Cardiac fibroblast (primary cell): Measurements from ENCODE around the gene XPO5.

ENCODE experiments used
- DNase-seq, 2 donors: peaks; one replicate each; pipeline versions ENCODE4 v3.0.0 to v3.0.0-alpha.2; 2010; ENCODE audit warnings: low read depth in 2 of 2
- H3K4me3 ChIP-seq, 2 donors: replicated peaks in 1 of 2; 1 replicate in 1 of 2; 2 replicates in 1 of 2; pipeline ENCODE4 v1.5.1; 2011; ENCODE audit warnings: low read depth in 2 of 2, low read length in 2 of 2, mild to moderate bottlenecking in 2 of 2, moderate library complexity in 1 of 2
- CTCF ChIP-seq: IDR thresholded peaks from one replicate; pipeline ENCODE4 v1.5.1; 2011; ENCODE audit warnings: low read depth, mild to moderate bottlenecking, low read length, inconsistent platforms

XPO5 gene

GRCh38 chr6:43621078-43621835 is 45.4 kb upstream of the XPO5 start:
- no peak overlapping the region for H3K4me3 ChIP-seq
- no peak for TF ChIP-seq CTCF
- no peak for DNase-seq

DNA sequence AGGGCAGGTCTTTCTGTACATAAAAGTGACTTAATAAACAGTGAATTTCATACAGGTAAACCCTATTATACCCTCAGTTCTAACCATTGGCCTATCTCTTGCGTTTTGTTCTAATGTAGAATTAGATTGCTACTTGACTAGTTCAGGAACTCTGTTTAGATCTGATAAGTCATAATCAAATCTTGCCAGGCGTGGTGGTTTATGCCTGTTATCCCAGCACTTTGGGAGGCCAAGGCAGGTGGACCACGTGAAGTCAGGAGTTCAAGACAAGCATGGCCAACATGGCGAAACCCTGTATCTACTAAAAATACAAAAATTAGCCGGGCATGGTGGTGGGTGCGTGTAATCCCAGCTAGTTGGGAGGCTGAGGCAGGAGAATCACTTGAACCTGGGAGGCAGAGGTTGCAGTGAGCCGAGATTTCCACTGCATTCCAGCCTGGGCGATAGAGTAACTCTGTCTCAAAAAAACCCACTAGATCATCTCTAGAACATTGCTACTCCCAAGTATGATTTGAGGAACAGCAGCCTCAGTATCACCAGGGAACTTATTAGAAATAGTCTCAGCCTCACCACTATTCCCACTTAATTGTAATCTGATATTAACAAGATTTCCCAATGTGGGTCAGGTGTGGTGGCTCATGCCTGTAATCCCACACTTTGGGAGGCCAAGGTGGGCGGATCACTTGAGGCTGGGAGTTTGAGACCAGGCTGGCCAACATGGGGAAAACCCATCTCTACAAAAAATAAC is 41.1 kb upstream of the XPO5 start:
- no peak for DNase-seq
- H3K4me3 ChIP-seq, result no peak overlapping the region
- no peak for TF ChIP-seq CTCF

DNA sequence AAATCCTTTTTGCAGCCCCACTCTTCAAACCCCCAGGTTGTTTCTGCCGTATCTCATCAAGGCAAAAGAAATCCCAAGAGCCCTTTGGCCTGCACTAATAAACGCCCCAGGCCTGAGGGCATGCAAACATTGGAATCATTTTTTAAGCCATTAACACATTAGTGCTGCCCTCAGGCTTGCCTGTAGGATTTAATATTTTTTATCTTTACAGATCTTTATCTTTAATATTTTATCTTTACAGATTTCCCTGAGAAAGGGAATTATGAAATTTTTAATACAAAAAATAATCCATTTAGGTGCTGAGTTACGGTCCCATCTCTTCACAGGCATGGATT is 38.5 kb upstream of the XPO5 start:
- TF ChIP-seq CTCF, result no peak
- DNase-seq, result no peak
- H3K4me3 ChIP-seq, result no peak overlapping the region

DNA sequence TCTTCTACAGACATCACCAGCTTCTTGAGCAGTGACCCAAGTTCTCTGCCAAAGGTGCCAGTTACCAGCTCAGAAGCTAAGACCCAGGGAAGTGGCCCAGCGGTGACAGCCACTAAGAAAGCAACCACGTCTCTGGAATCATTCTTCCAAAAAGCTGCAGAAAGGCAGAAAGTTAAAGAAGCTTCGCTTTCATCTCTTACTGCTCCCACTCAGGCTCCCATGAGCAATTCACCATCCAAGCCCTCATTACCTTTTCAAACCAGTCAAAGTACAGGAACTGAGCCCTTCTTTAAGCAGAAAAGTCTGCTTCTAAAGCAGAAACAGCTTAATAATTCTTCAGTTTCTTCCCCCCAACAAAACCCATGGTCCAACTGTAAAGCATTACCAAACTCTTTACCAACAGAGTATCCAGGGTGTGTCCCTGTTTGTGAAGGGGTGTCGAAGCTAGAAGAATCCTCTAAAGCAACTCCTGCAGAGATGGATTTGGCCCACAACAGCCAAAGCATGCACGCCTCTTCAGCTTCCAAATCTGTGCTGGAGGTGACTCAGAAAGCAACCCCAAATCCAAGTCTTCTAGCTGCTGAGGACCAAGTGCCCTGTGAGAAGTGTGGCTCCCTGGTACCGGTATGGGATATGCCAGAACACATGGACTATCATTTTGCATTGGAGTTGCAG is 38.0 kb upstream of the XPO5 start:
- TF ChIP-seq CTCF, result no peak

GRCh38 chr6:43610431-43610830 is 34.6 kb upstream of the XPO5 start:
- TF ChIP-seq CTCF, result no peak
- no peak overlapping the region for H3K4me3 ChIP-seq
- no peak for DNase-seq

More for the DNA sequence above, 38.0 kb upstream of the XPO5 start:
- DNase-seq, result no peak
- H3K4me3 ChIP-seq, result no peak overlapping the region

DNA sequence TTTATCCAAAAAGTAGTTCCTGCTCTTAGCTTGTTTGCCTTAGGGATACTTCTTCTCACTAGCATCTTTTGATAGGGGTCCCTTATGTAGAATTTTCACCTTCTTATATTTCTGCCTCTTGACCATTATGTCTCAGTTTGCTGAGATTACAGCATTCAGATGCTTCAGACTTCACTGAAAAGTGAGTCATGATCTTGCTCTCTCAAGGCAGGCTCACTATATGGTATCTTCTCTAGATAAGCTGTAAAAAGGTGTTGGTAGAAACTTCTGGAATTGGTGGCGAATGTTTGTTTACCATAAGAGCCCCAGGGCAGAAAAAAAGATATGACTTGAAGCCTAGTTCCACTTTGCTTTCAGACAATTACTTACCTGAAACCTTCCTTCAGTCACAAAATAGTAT is 33.6 kb upstream of the XPO5 start:
- DNase-seq, result no peak
- no peak overlapping the region for H3K4me3 ChIP-seq
- TF ChIP-seq CTCF, result no peak
